GM18868 (cell line): Measurements from ENCODE around the gene ADCYAP1R1.

Source experiments
- ATAC-seq: cut with Tn5 transposase; IDR thresholded peaks from one replicate; pipeline ENCODE4 v1.9.1; 2021; ENCODE audit warnings: mild to moderate bottlenecking, moderate library complexity; ENCODE audit not compliant: unreplicated experiment

Gene ADCYAP1R1

DNA sequence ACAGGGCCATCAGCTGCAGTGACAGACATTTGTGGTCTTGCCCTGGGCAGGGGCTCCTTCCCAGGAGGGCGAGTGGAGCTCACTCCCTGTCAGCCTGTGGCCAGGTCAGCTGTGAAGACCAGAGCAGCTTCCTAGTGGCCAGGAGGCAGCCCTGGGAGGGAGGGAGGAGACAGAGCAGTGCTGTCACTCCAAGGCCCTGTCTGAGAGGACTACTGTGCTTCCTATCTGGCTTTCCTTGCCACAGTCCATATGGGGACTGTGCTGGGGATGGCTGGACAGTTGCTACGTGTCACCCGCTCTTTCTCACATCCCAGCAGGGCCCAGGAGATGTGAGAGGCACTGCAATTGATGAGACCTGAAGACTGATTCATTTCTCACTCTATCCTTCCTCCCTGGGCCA lies 15.2 kb upstream of the ADCYAP1R1 start:
- ATAC-seq = no peak

- no peak for ATAC-seq
Observed at GRCh38 chr7:31043051-31043471, 9.0 kb upstream of the ADCYAP1R1 start.

- no peak for ATAC-seq
Observed at GRCh38 chr7:31044529-31044928, 7.6 kb upstream of the ADCYAP1R1 start.

GRCh38 chr7:31046723-31047122 lies 5.4 kb upstream of the ADCYAP1R1 start:
- ATAC-seq = no peak

DNA sequence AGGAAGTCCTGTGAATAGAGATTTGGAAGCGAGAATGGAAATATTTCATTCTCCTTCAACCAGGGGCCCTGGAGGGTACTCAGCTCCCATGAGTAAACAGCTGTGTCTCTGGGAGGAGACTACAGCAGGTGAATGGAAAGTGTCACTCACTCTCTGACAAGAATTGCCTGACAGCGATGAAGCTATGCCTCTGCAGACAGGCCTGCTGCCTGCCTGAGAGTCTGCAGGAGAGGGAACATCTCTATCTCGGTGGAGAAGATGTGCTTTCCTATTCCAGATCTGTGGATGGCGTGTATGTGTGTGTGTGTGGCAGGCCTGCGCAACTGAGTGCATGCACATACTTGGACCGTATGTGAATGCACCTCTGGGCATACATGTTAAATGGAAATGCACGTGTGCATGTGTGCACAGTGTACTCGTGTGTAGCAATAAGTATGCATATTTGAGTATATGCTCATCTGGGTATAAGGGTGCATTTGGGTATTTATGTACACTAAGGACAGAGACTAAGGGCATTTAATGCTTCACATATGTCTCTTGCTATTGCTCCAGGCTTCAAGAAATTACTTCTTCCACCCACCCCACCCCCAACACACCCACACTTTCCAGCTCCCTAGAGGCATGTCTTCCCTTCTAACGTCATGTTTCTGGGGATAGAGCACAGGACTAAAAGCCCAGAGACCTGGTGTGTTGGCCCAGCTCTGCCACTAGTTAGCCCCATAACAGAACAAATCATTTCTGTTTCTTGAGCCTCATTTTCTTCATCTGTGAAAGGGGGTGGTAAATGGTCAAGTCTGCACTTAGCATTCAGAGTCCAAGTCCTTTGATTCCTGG lies 4.6 kb upstream of the ADCYAP1R1 start:
- ATAC-seq = no peak

DNA sequence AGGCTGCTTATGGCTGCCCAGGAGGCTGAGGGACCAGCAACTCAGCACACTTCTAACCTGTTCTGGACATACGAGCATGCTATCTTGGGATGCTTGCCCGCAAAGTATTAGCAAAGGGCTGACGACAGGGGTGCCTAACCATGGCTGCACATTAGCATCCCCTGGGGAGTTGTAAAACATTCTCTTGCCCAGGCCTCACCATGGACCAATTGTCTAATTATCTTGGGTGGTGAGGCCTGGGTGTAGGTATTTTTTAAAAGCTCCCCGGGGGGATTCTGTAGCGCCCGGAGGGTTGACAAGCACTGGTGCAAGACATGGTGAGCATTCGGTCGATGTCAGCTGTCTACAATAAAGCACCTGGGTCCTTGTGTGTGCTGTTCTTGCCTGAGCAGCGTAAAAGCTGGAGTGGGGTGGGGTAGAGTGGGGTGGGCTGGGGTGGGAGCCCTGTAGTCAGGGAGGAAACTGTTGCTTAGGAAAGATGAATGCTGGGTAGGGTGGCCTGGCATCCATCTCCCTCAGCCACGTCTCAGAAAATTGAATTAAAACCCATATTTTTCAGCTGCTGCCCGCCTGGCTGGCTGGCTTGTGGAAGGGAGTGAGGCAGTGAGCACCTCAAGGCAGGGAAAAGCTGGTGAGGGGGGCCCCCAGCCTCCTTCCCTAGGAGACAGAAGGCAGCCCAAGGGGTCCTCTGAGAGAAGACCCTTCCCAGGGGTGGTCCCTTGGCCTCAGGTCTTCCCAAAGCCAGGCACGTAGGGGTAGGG lies 2.9 kb upstream of the ADCYAP1R1 start:
- no peak for ATAC-seq

- no peak for ATAC-seq
Observed at GRCh38 chr7:31052487-31052840, 356 bp downstream of the ADCYAP1R1 start.

DNA sequence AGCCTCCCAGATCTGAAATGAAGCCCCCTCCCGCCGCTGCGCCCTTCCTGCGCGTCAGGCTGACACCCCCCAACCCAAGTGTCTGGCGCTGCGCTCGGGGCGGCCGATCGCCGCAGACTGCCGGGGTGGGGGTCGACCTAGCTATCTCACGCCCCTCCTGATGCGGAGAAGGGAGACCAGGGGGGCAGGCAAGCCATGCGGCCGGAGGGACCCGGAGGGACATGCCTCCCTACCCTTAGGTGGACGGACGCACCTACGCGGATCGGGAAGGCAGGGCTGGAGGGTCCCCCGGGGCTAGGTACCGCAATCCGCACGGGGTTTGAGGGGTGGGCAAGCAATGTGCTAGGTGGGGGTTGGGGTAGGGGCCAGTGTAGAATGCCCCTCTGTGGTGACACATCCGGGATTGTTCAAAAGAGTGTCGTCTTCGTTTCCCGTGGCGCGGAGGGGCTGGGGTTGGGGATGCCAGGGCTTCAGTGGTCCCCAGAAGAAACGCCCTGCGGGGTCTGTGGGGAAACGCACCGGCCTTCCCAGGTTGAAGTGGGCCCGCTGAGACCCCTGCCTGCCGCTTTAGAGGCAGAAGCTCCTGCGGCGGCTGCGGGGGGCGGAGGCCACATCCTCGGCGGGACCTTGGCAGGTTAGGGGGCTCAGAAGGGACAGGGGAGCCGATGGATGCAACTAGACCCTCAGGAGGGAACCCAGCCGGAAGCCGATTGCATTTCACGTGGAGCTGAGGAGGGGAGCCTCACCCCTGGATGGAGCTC lies 913 bp downstream of the ADCYAP1R1 start:
- no peak for ATAC-seq

- no peak for ATAC-seq
Observed at GRCh38 chr7:31053986-31054385, 1.9 kb downstream of the ADCYAP1R1 start.

DNA sequence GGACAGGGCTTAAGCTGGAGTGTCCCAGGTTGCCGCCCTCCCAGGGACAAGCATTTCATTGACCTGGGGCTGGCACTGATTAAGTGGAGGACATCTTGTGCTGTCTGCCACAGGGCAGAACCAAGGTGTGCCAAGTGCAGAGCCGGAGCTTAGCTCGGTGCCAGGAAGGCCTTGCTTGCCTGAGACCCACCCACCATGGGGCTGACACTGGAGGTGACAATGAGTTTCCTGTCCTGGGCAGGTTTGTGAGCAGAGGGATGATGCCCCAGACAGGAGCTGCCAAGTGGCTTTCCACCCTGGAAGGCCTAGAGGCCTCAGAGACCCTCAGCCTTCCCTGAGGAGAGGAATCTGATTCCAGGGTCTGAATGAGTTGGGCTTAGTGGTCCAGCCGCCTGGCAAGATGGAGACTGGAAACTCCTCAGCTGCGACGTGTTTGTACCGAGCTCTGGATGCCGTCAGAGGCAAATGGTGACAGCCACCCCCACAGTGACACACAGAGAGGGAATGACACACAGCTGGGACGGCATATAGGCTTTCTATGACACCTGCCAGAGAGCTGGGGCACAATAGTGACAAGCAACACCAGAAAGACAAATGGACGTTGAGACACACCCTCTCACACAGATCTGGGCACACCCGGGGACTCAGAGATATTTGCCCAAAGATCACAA lies 2.6 kb downstream of the ADCYAP1R1 start:
- no peak for ATAC-seq

- ATAC-seq = no peak
Observed at GRCh38 chr7:31055471-31055870, 3.4 kb downstream of the ADCYAP1R1 start.

GRCh38 chr7:31056775-31057346 lies 4.8 kb downstream of the ADCYAP1R1 start:
- ATAC-seq = no peak

DNA sequence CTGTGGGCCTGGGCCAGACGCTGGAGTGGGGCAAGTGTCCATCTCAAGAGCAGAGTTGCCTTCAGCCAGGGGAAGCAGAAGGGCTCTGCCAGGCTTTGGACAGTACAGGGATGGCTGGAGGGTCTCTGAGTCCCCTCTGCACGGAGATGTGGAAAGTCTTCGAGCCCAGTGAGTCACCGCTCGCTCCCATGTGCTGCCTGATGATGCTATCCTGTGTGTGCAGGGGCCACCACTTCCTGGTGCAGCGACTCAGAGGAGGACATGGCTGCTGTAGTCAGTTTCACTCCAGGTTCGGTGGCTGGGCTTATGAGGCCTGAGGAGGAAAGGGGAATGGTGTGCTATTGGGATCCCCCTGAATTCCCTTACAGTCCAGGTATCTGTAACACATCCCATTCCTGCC lies 6.0 kb downstream of the ADCYAP1R1 start:
- no peak for ATAC-seq

DNA sequence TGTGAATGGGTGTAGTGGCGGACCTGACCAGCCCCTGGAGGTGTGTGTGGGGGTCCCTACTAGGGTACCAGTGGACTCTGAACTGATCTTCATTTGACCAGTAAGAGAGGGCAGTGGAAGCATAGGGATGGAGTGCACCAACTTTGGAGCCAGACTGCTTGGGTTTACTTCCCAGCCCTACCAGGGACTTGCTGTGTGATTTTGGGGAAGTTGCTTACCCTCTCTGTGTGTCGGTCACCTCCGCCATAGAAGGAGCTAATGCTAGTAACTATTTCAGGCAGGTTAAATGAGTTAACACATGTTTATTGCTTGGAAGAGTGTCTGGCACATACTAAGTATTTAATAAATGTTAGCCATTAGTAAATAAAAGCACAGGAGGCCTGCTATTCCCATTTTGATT lies 6.6 kb downstream of the ADCYAP1R1 start:
- ATAC-seq = no peak

DNA sequence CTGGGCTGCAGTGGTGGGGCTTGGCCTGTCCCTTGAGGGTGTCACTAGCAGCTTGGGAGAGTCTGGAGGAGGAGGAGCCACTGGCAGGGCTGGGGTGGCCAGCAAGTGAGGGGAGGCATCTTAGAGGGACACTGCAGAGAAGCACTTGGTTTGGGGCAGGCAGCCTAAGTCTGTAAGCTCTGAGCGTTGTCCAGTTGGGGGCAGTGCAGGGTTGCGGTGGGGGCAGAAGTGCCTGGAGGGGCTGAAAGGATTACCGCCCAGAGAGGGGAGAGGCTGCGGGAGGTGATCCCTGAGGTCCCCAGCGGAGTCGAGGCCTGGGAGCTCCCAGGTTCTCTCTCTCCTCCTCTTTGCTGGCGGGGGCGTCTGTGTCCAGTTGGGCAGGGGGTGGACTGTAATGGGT lies 7.4 kb downstream of the ADCYAP1R1 start:
- no peak for ATAC-seq

DNA sequence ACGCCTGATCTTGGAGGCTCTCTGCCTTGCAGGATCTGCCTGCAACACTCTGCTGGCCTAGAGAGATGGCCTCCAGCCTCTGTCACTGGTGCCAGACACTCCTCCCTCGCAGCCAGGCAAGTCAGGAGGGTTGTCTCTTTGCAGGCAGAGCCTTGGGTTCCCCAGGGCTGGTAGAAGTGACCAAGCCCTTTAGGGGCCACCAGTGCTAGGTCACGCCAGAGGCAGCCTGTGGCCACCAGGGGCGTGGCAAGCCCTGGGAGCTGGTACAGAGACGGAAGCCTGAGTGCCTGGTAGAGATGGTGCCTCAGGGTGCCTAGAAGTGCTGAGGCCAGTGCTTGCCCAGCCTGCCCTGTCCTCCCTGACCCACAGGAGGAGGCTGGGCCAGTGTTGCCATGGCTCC lies 9.1 kb downstream of the ADCYAP1R1 start:
- ATAC-seq = no peak

GRCh38 chr7:31062746-31063435 lies 10.8 kb downstream of the ADCYAP1R1 start:
- no peak for ATAC-seq

DNA sequence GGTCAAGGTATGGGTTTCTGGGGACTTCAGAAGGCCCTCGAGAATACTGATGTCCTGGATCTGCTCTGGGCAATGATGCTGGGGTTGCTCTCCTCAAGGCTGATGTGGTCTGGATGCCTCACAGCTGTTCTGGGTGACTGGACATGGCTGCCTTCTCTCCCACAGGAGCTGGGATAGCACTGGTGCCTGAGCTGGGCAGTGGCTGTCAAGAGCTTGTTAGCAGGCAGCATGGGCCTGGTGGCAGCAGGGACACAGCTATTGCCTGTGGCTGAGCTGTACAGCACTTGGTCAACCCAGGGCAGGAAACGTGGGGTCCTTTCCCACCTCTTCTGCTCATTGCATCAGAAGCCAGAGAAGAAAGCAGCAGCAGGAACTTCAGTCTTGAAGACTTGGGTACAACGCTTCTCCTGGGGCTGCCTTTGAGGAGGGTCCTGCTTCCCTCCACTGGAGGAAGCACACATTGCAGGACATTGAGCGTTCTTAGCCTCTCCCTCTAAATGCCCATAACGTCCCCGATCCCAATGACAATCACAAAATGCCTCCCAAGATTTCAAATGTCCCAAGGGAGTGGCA lies 13.0 kb downstream of the ADCYAP1R1 start:
- ATAC-seq = no peak

- ATAC-seq = no peak
Observed at GRCh38 chr7:31065840-31066239, 13.7 kb downstream of the ADCYAP1R1 start.
